GM12878 (cell line): ENCODE data around the gene TPK1. TPM values are rescaled to one million over a fixed set of nuclear protein-coding genes. Genes with fewer than 3 reads are reported as not detected.

Experiments used
- ATAC-seq: fragments of 200-7000 bp; cut with Tn5 transposase; 3 replicates; pipeline ENCODE4 v1.9.1; 2020; ENCODE audit warnings: mild to moderate bottlenecking, moderate library complexity
- BruUV-seq: library from RNA; stranded (reverse); fragments of 400-500 nt; replicated peaks from 2 replicates; lab custom pipeline; 2021; lab: Mats Ljungman, UMichigan
- CTCF ChIA-PET: fragments of 300-600 bp; sonication (Branson Sonifier 250); formaldehyde crosslinking; extraction: SDS; loops from one replicate; lab custom pipeline; 2021; ENCODE audit warnings: inconsistent platforms; lab: Yijun Ruan, JAX
- POLR2A ChIA-PET: fragments of 350-600 bp; formaldehyde crosslinking; extraction: SDS; loops from one replicate; lab custom pipeline; 2021; ENCODE audit warnings: inconsistent platforms; lab: Charles Lee
- RAD21 ChIA-PET: fragments of 300-600 bp; sonication (Branson Sonifier 250); formaldehyde crosslinking; loops from one replicate; lab custom pipeline; 2023; ENCODE audit warnings: antibody characterized with exemption; ENCODE audit not compliant: unreplicated experiment; lab: Charles Lee
- SMC1A ChIA-PET: fragments of 300-600 bp; sonication (Branson Sonifier 250); formaldehyde crosslinking; loops from one replicate; lab custom pipeline; 2023; ENCODE audit not compliant: unreplicated experiment, uncharacterized antibody; lab: Charles Lee
- DNase-seq: peaks from one replicate; pipeline ENCODE4 v3.0.0-alpha.2; 2011; ENCODE audit warnings: low read depth, low spot score
- FAIRE-seq: peaks from 3 replicates; lab custom pipeline; 2011; peaks lifted over from hg19 to GRCh38; lab: Jason Lieb, UNC
- H2AFZ ChIP-seq: 2 replicates; pipeline ENCODE4 v1.6.0; 2011; ENCODE audit warnings: low read depth, low read length, control low read depth; ENCODE audit not compliant: control insufficient read depth
- H3K27ac ChIP-seq: 2 replicates; pipeline ENCODE4 v1.5.1; 2011; ENCODE audit warnings: control low read depth; ENCODE audit not compliant: control insufficient read depth, insufficient read depth
- H3K27me3 ChIP-seq, 2 experiments: replicated peaks in 1 of 2; 2 replicates each; pipeline versions ENCODE4 v1.6.0 to v1.6.1; 2011; ENCODE audit warnings: low read length in 1 of 2; ENCODE audit not compliant: control insufficient read depth in 2 of 2, insufficient read depth in 2 of 2
- H3K36me3 ChIP-seq, 2 experiments: 2 replicates each; pipeline ENCODE4 v1.5.1; 2011; ENCODE audit warnings: low read length in 1 of 2; ENCODE audit not compliant: control insufficient read depth in 2 of 2, insufficient read depth in 2 of 2
- H3K4me1 ChIP-seq: 2 replicates; pipeline ENCODE4 v1.6.1; 2011; ENCODE audit warnings: mild to moderate bottlenecking, low read length, moderate library complexity, mixed read lengths; ENCODE audit not compliant: control insufficient read depth, insufficient read depth
- H3K4me2 ChIP-seq: 2 replicates; pipeline ENCODE4 v1.6.0; 2011; ENCODE audit warnings: control low read depth; ENCODE audit not compliant: control insufficient read depth, insufficient read depth
- H3K4me3 ChIP-seq: fragments of 200-600 bp; sonication (generic); 2 replicates; pipeline ENCODE4 v1.5.1; 2016
- H3K79me2 ChIP-seq: 2 replicates; pipeline ENCODE4 v1.6.0; 2011; ENCODE audit warnings: low read length; ENCODE audit not compliant: control insufficient read depth, insufficient read depth
- H3K9ac ChIP-seq: 2 replicates; pipeline ENCODE4 v1.8.0; 2011; ENCODE audit warnings: low read length, control low read depth, mixed read lengths; ENCODE audit not compliant: control insufficient read depth, insufficient read depth
- H3K9me3 ChIP-seq: replicated peaks from 3 replicates; pipeline ENCODE4 v1.5.1; 2011; ENCODE audit warnings: mild to moderate bottlenecking, low read length; ENCODE audit not compliant: control insufficient read depth, insufficient read depth
- H4K20me1 ChIP-seq: 2 replicates; pipeline ENCODE4 v1.6.0; 2011; ENCODE audit not compliant: control insufficient read depth, insufficient read depth
- BACH1 ChIP-seq: fragments of 450-650 bp; IDR thresholded peaks from 2 replicates; pipeline ENCODE4 v1.6.1; 2017; ENCODE audit warnings: mild to moderate bottlenecking, borderline replicate concordance
- CBX5 ChIP-seq: sonication (generic); IDR thresholded peaks from 2 replicates; pipeline ENCODE4 v1.6.1; 2016; ENCODE audit warnings: low read depth, moderate library complexity, mild to moderate bottlenecking, inconsistent platforms
- DPF2 ChIP-seq: fragments of 450-650 bp; IDR thresholded peaks from 2 replicates; pipeline ENCODE4 v1.6.1; 2017; ENCODE audit warnings: mild to moderate bottlenecking
- EZH2 ChIP-seq: IDR thresholded peaks from 2 replicates; pipeline ENCODE4 v1.6.1; 2012; ENCODE audit warnings: low read depth, mild to moderate bottlenecking, control low read depth, inconsistent platforms, low read length, borderline replicate concordance; ENCODE audit not compliant: control insufficient read depth
- HCFC1 ChIP-seq: fragments of 150-350 bp; IDR thresholded peaks from 2 replicates; pipeline ENCODE4 v1.6.1; 2014; ENCODE audit warnings: low read length
- HDGF ChIP-seq: fragments of 450-650 bp; IDR thresholded peaks from 2 replicates; pipeline ENCODE4 v1.6.1; 2016; ENCODE audit warnings: antibody characterized with exemption
- KAT2A ChIP-seq: conservative IDR thresholded peaks from 2 replicates; pipeline ENCODE4 v1.6.1; 2011; ENCODE audit warnings: low read depth, low read length; ENCODE audit not compliant: control insufficient read depth
- LARP7 ChIP-seq: fragments of 450-650 bp; IDR thresholded peaks from 2 replicates; pipeline ENCODE4 v1.6.1; 2017; ENCODE audit warnings: mild to moderate bottlenecking
- PAX8 ChIP-seq: fragments of 450-650 bp; IDR thresholded peaks from 2 replicates; pipeline ENCODE4 v1.6.1; 2017; ENCODE audit warnings: mild to moderate bottlenecking, moderate library complexity
- PKNOX1 ChIP-seq: fragments of 450-650 bp; IDR thresholded peaks from 2 replicates; pipeline ENCODE4 v1.6.1; 2016; ENCODE audit warnings: mild to moderate bottlenecking
- POU2F2 ChIP-seq: IDR thresholded peaks from 3 replicates; pipeline ENCODE4 v1.6.1; 2011; ENCODE audit warnings: low read depth, mild to moderate bottlenecking, low read length, borderline replicate concordance
- RUNX3 ChIP-seq: IDR thresholded peaks from 2 replicates; pipeline ENCODE4 v1.6.1; 2012; ENCODE audit warnings: low read length, inconsistent platforms
- SRF ChIP-seq, 2 experiments: IDR thresholded peaks; 2 replicates each; pipeline ENCODE4 v1.6.1; 2011; ENCODE audit warnings: low read depth in 2 of 2, low read length in 2 of 2, mild to moderate bottlenecking in 1 of 2, moderate library complexity in 1 of 2
- SUZ12 ChIP-seq: fragments of 200-600 bp; sonication (generic); IDR thresholded peaks from one replicate; pipeline ENCODE4 v1.6.1; 2018; ENCODE audit warnings: antibody characterized with exemption, mild to moderate bottlenecking; ENCODE audit not compliant: unreplicated experiment
- TBL1XR1 ChIP-seq: IDR thresholded peaks from 2 replicates; pipeline ENCODE4 v1.6.1; 2012; ENCODE audit warnings: low read depth, low read length, improper control_type of control experiment
- ZNF24 ChIP-seq: fragments of 450-650 bp; IDR thresholded peaks from 2 replicates; pipeline ENCODE4 v1.6.1; 2017; ENCODE audit warnings: antibody characterized with exemption, mild to moderate bottlenecking
- ZNF274 ChIP-seq: IDR thresholded peaks from one replicate; pipeline ENCODE4 v1.8.0; 2011; ENCODE audit not compliant: insufficient read length, insufficient read depth
- ZSCAN29 ChIP-seq: fragments of 450-650 bp; IDR thresholded peaks from 2 replicates; pipeline ENCODE4 v1.6.1; 2017; ENCODE audit warnings: mild to moderate bottlenecking, moderate library complexity
- in situ Hi-C: fragments of 300-500 bp; cut with MboI; formaldehyde crosslinking; loops from 9 replicates; pipeline ENCODE4 v1.14.3; 2018; ENCODE audit warnings: mixed read lengths
- intact Hi-C: fragments of 100-400 bp; cut with micrococcal nuclease; formaldehyde crosslinking; loops from one replicate; pipeline ENCODE4 v1.14.2; 2022; ENCODE audit not compliant: unreplicated experiment
- polyA plus RNA-seq, 11 experiments: library from polyadenylated mRNA; depleted of rRNA in 4 of 11; unstranded in 6 of 11; stranded (reverse) in 5 of 11; fragments of >200 nt; fragmentation: Nextera tagmentation in 4 of 11; fragmentation: Illumina TruSeq in 1 of 11; extraction: Ambion mirVana in 4 of 11; extraction: Trizol in 1 of 11; gene quantifications; 1 replicate in 1 of 11; 2 replicates in 10 of 11; pipeline versions ENCODE4 v1.2.1 to v1.2.3, GENCODE V29; 2011 to 2016; ENCODE audit warnings: inconsistent platforms in 2 of 11, missing spikeins in 2 of 11, low read depth in 1 of 11
- total RNA-seq, 4 experiments: library from RNA; depleted of rRNA in 3 of 4; stranded (reverse); fragments of >200 nt in 3 of 4; fragmentation: Illumina TruSeq in 1 of 4; extraction: Trizol in 1 of 4; gene quantifications; 2 replicates each; pipeline versions ENCODE4 v1.2.1 to v1.2.3, GENCODE V29; 2013 to 2021

TPK1 gene
- total and polyA plus RNA-seq, 10 of the 15 experiments (the other 5 are each of a cell fraction or from before 2014, with no cell fraction given) = 7.1 to 19.0 (median 9.3) TPM

GRCh38 chr7:144826208-144826607, 9.6 kb downstream of the TPK1 start:
- no peak for TF ChIP-seq HDGF
- no peak for TF ChIP-seq LARP7
- no peak for TF ChIP-seq EZH2
- TF ChIP-seq ZNF24 = no peak
- TF ChIP-seq PKNOX1 = no peak
- no peak for TF ChIP-seq HCFC1
- no peak for TF ChIP-seq SUZ12
- no peak for TF ChIP-seq POU2F2
- TF ChIP-seq ZNF274 = no peak
- TF ChIP-seq ZSCAN29 = no peak
- no peak for TF ChIP-seq SRF (IDR thresholded peaks at IDR 0.05; ENCODE audit: low read depth in 2 of 2, low read length in 2 of 2)
- TF ChIP-seq DPF2 = no peak
- TF ChIP-seq CBX5 = no peak
- no peak for TF ChIP-seq BACH1
- TF ChIP-seq TBL1XR1 = no peak
- TF ChIP-seq RUNX3 = no peak
- TF ChIP-seq KAT2A = no peak
- no peak for TF ChIP-seq PAX8
- Histone ChIP-seq H3K4me3 (no peak overlapping the region), H3K4me2 (peak overlapping the region; percentile 88), H3K36me3 (no peaks in the 10 kb centered on the region), H3K4me1 (peaks cover 38% of the 10 kb centered on the region), H2AFZ (no peak overlapping the region), H3K9ac (no peak overlapping the region), H3K27ac (peak overlapping the region; percentile 71; the same call in 1 of the 2 replicates), H3K9me3 (peaks cover 4% of the 10 kb centered on the region; the same call in 2 of the 3 replicates), H3K27me3 (no peaks in the 10 kb centered on the region), H4K20me1 (no peaks in the 10 kb centered on the region), H3K79me2 (no peaks in the 10 kb centered on the region; the same call in 1 of the 2 replicates)
- FAIRE-seq (no peak), DNase-seq (no peak), ATAC-seq (no peak)
- ChIA-PET POLR2A (interaction anchor here (0.9 kb wide), 1 partner anchor 10 kb away, joined by 6 read pairs; the partner anchor contains the start of gene TPK1), CTCF (interaction anchor here (1.1 to 1.6 kb wide), 3 partner anchors 9 to 14 kb away, joined by 3 to 4 read pairs (median 3); no protein-coding TSS in a partner anchor), RAD21 (interaction anchor here (1.2 kb wide), 2 partner anchors 9 to 14 kb away, joined by 3 to 9 read pairs; partner anchors contain the start of gene TPK1), SMC1A (interaction anchor here (1.4 to 1.6 kb wide), 3 partner anchors 9 to 14 kb away, joined by 5 to 9 read pairs (median 6); partner anchors contain the start of gene TPK1)
- BruUV-seq = no TSS peak
- intact Hi-C loops (loop anchor here (1.0 kb wide), 1 partner anchor 8 kb away; no protein-coding TSS in a partner anchor), in situ Hi-C loops (no loop called here)
